Calu3 (cell line): ENCODE results near the gene ZNF107. TPM values are rescaled to one million over a fixed set of nuclear protein-coding genes. Genes with fewer than 3 reads are reported as not detected.
"Not testable (repeated sequence)": the region's sequence is repeated elsewhere in the genome, so short reads cannot be mapped to it uniquely, and the experiment has no call there.

Experiments
- BruUV-seq: library from RNA; stranded (reverse); fragments of 400-500 nt; replicated peaks from 2 replicates; lab custom pipeline; 2021; lab: Mats Ljungman, UMichigan
- CTCF ChIA-PET: fragments of 300-600 bp; sonication (Branson Sonifier 250); formaldehyde crosslinking; loops from one replicate; lab custom pipeline; 2022; ENCODE audit warnings: antibody characterized with exemption; lab: Charles Lee
- DNase-seq: peaks from one replicate; pipeline ENCODE4 v3.0.0; 2022
- H3K27ac Mint-ChIP-seq: one replicate; pipeline ENCODE4 v1.8.0; 2022; ENCODE audit warnings: mixed read lengths; ENCODE audit not compliant: unreplicated experiment
- H3K27me3 Mint-ChIP-seq: one replicate; pipeline ENCODE4 v1.8.0; 2022; ENCODE audit warnings: mixed read lengths; ENCODE audit not compliant: unreplicated experiment
- H3K36me3 Mint-ChIP-seq: one replicate; pipeline ENCODE4 v1.8.0; 2022; ENCODE audit warnings: mild to moderate bottlenecking, moderate library complexity, mixed read lengths; ENCODE audit not compliant: insufficient read depth, unreplicated experiment
- H3K4me1 Mint-ChIP-seq: one replicate; pipeline ENCODE4 v1.8.0; 2022; ENCODE audit warnings: mild to moderate bottlenecking, low read depth, mixed read lengths; ENCODE audit not compliant: unreplicated experiment
- H3K4me3 Mint-ChIP-seq: one replicate; pipeline ENCODE4 v1.8.0; 2022; ENCODE audit warnings: mild to moderate bottlenecking, low read depth, moderate library complexity, mixed read lengths; ENCODE audit not compliant: unreplicated experiment
- H3K9me3 Mint-ChIP-seq: one replicate; pipeline ENCODE4 v1.8.0; 2022; ENCODE audit warnings: low read depth, mixed read lengths; ENCODE audit not compliant: unreplicated experiment
- CTCF ChIP-seq: fragments of 200-600 bp; IDR thresholded peaks from one replicate; pipeline ENCODE4 v1.8.0; 2022; ENCODE audit warnings: antibody characterized with exemption; ENCODE audit not compliant: unreplicated experiment
- intact Hi-C: fragments of 100-400 bp; cut with micrococcal nuclease; formaldehyde crosslinking; loops from one replicate; pipeline ENCODE4 v1.10.0; 2022; ENCODE audit not compliant: unreplicated experiment
- total RNA-seq: library from RNA; stranded (reverse); gene quantifications from 2 replicates; pipeline ENCODE4 v1.2.3, GENCODE V29; 2022

The ZNF107 gene
- total RNA-seq, 1 experiment from 2014 or later = 7.7 TPM

GRCh38 chr7:64654796-64655548 is 11.0 kb upstream of the ZNF107 start:
- Mint-ChIP-seq H3K9me3 (peaks cover 6% of the 10 kb centered on the region), H3K4me3 (no peak overlapping the region), H3K27me3 (no peaks in the 10 kb centered on the region), H3K4me1 (no peaks in the 10 kb centered on the region), H3K36me3 (no peaks in the 10 kb centered on the region), H3K27ac (no peak overlapping the region)
- TF ChIP-seq CTCF = no peak
- intact Hi-C loops = no loop called here
- BruUV-seq = no TSS peak
- DNase-seq = no peak
- CTCF ChIA-PET = no interaction called here

GRCh38 chr7:64655811-64656210 is 10.1 kb upstream of the ZNF107 start:
- no peaks in the 10 kb centered on the region for H3K4me1 Mint-ChIP-seq
- no TSS peak for BruUV-seq
- H3K27me3 Mint-ChIP-seq = no peaks in the 10 kb centered on the region
- no peak overlapping the region for H3K27ac Mint-ChIP-seq
- H3K9me3 Mint-ChIP-seq = peaks cover 6% of the 10 kb centered on the region
- CTCF ChIA-PET = no interaction called here
- DNase-seq = no peak
- intact Hi-C loops = no loop called here
- no peak overlapping the region for H3K4me3 Mint-ChIP-seq
- H3K36me3 Mint-ChIP-seq = no peaks in the 10 kb centered on the region
- TF ChIP-seq CTCF = no peak

GRCh38 chr7:64656489-64656888 is 9.4 kb upstream of the ZNF107 start:
- no peaks in the 10 kb centered on the region for H3K4me1 Mint-ChIP-seq
- no peak overlapping the region for H3K27ac Mint-ChIP-seq
- H3K4me3 Mint-ChIP-seq = no peak overlapping the region
- no TSS peak for BruUV-seq
- peaks cover 5% of the 10 kb centered on the region for H3K9me3 Mint-ChIP-seq
- no peaks in the 10 kb centered on the region for H3K36me3 Mint-ChIP-seq
- CTCF ChIA-PET = no interaction called here
- TF ChIP-seq CTCF = no peak
- H3K27me3 Mint-ChIP-seq = no peaks in the 10 kb centered on the region
- no peak for DNase-seq
- intact Hi-C loops = no loop called here

- intact Hi-C loops, CTCF ChIA-PET: not testable (repeated sequence)
- H3K9me3 Mint-ChIP-seq = peaks cover 11% of the 10 kb centered on the region
These were observed 3.8 kb upstream of the ZNF107 start for GRCh38 chr7:64662091-64662490.

GRCh38 chr7:64666663-64667050 is 724 bp downstream of the ZNF107 start:
- BruUV-seq = TSS peak; percentile 72
- CTCF ChIA-PET = no interaction called here
- DNase-seq = no peak
- Mint-ChIP-seq H3K27me3 (no peaks in the 10 kb centered on the region), H3K36me3 (peaks cover 16% of the 10 kb centered on the region), H3K4me3 (peak overlapping the region; percentile 81), H3K27ac (no peak overlapping the region), H3K9me3 (peaks cover 11% of the 10 kb centered on the region), H3K4me1 (no peaks in the 10 kb centered on the region)
- TF ChIP-seq CTCF = no peak
- intact Hi-C loops = no loop called here

More at GRCh38 chr7:64662091-64662490, 3.8 kb upstream of the ZNF107 start:
- not testable (repeated sequence) for DNase-seq, H3K27ac Mint-ChIP-seq, H3K36me3 Mint-ChIP-seq, H3K4me1 Mint-ChIP-seq, H3K4me3 Mint-ChIP-seq, BruUV-seq, H3K27me3 Mint-ChIP-seq
